Trophoblast cell (in vitro differentiated cells and primary cell): ENCODE measurements around the gene MYPN.

Source experiments
- DNase-seq, 2 donors: peaks; one replicate each; pipeline ENCODE4 v3.0.0-alpha.2; 2016
- H2AFZ ChIP-seq: 2 replicates; pipeline ENCODE4 v1.6.1; 2013; ENCODE audit warnings: low read length, moderate library complexity, mild to moderate bottlenecking; ENCODE audit not compliant: insufficient read depth, poor library complexity
- H2AK5ac ChIP-seq: 2 replicates; pipeline ENCODE4 v1.6.1; 2013; ENCODE audit warnings: mild to moderate bottlenecking, low read length
- H2BK120ac ChIP-seq: 2 replicates; pipeline ENCODE4 v1.6.1; 2013; ENCODE audit warnings: low read length, mild to moderate bottlenecking, moderate library complexity; ENCODE audit not compliant: insufficient read depth, poor library complexity
- H2BK12ac ChIP-seq: 2 replicates; pipeline ENCODE4 v1.6.1; 2013; ENCODE audit warnings: mild to moderate bottlenecking, low read length, moderate library complexity
- H2BK5ac ChIP-seq: 2 replicates; pipeline ENCODE4 v1.6.1; 2013; ENCODE audit warnings: low read length, low read depth, moderate library complexity, mild to moderate bottlenecking; ENCODE audit not compliant: poor library complexity
- H3K14ac ChIP-seq: 2 replicates; pipeline ENCODE4 v1.6.1; 2013; ENCODE audit warnings: mild to moderate bottlenecking, low read length
- H3K18ac ChIP-seq: 2 replicates; pipeline ENCODE4 v1.6.1; 2013; ENCODE audit warnings: mild to moderate bottlenecking, low read length
- H3K23ac ChIP-seq: 2 replicates; pipeline ENCODE4 v1.6.1; 2013; ENCODE audit warnings: low read length
- H3K27ac ChIP-seq: 2 replicates; pipeline ENCODE4 v1.5.1; 2013; ENCODE audit warnings: low read depth, mild to moderate bottlenecking, inconsistent platforms, low read length, moderate library complexity
- H3K27me3 ChIP-seq: 2 replicates; pipeline ENCODE4 v1.6.1; 2013; ENCODE audit warnings: inconsistent platforms, mild to moderate bottlenecking, low read length, moderate library complexity; ENCODE audit not compliant: insufficient read depth
- H3K36me3 ChIP-seq, 2 experiments: 1 replicate in 1 of 2; 2 replicates in 1 of 2; pipeline ENCODE4 v1.6.1; 2013; ENCODE audit warnings: low read length in 2 of 2, mild to moderate bottlenecking in 2 of 2, moderate library complexity in 1 of 2; ENCODE audit not compliant: insufficient read depth in 2 of 2, control insufficient read depth in 1 of 2
- H3K4ac ChIP-seq: 2 replicates; pipeline ENCODE4 v1.6.1; 2013; ENCODE audit warnings: low read depth, mild to moderate bottlenecking, low read length, moderate library complexity
- H3K4me1 ChIP-seq, 2 experiments: 1 replicate in 1 of 2; 2 replicates in 1 of 2; pipeline ENCODE4 v1.6.1; 2013; ENCODE audit warnings: low read length in 2 of 2, mild to moderate bottlenecking in 2 of 2, moderate library complexity in 1 of 2; ENCODE audit not compliant: insufficient read depth in 2 of 2, control insufficient read depth in 1 of 2
- H3K4me2 ChIP-seq: 2 replicates; pipeline ENCODE4 v1.6.1; 2013; ENCODE audit warnings: inconsistent platforms, mild to moderate bottlenecking, low read length, moderate library complexity
- H3K4me3 ChIP-seq: 2 replicates; pipeline ENCODE4 v1.5.1; 2013; ENCODE audit warnings: mild to moderate bottlenecking, low read depth, low read length, inconsistent platforms
- H3K79me1 ChIP-seq: one replicate; pipeline ENCODE4 v1.6.1; 2013; ENCODE audit warnings: low read length
- H3K79me2 ChIP-seq: 2 replicates; pipeline ENCODE4 v1.6.1; 2013; ENCODE audit warnings: low read length, mild to moderate bottlenecking; ENCODE audit not compliant: control insufficient read depth, insufficient read depth, poor library complexity
- H3K9ac ChIP-seq: 2 replicates; pipeline ENCODE4 v1.6.1; 2013; ENCODE audit warnings: mild to moderate bottlenecking, low read length
- H3K9me3 ChIP-seq: 2 replicates; pipeline ENCODE4 v1.6.1; 2013; ENCODE audit warnings: low read depth, mild to moderate bottlenecking, control low read depth, inconsistent platforms, low read length; ENCODE audit not compliant: insufficient read depth
- H4K12ac ChIP-seq: 2 replicates; pipeline ENCODE4 v1.6.1; 2013; ENCODE audit warnings: low read depth, mild to moderate bottlenecking, low read length, moderate library complexity
- H4K8ac ChIP-seq: 2 replicates; pipeline ENCODE4 v1.6.1; 2013; ENCODE audit warnings: low read depth, mild to moderate bottlenecking, low read length, moderate library complexity
- H4K91ac ChIP-seq: one replicate; pipeline ENCODE4 v1.6.1; 2013; ENCODE audit warnings: low read depth, mild to moderate bottlenecking, low read length, moderate library complexity
- WGBS: extraction: QIAGEN DNeasy Blood & Tissue Kit; methylation state at CpG from one replicate; pipeline ENCODE4 v1.1.7; 2013; ENCODE audit warnings: missing lambda C conversion rate; ENCODE audit not compliant: insufficient read length, insufficient coverage; ENCODE audit errors: extremely low coverage; 5-methylcytosine and 5-hydroxymethylcytosine counted together

MYPN gene

DNA sequence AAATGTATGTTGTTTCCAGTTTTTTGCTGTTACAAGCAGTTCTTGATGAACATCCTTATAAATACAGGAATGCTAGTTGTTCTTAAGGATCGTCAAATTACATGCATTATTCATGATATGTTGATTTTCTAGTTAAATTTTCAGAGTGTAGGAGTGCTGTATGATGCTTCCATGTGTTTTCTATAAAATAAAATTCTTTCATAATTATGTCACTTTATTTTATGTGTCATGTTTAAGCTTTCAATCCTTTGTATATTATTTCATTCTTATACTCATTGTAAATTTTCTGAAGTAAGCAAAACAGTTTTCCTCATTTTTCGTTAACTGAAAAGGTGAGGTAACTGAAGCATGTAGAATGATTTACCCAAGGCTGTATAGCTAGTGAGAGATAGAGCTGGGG, 16.8 kb upstream of the MYPN start:
- Histone ChIP-seq H2BK120ac (no peak overlapping the region), H3K79me2 (no peaks in the 10 kb centered on the region), H4K12ac (no peak overlapping the region), H4K91ac (peak overlapping the region; percentile 55), H3K9ac (no peak overlapping the region), H3K36me3 (no peaks in the 10 kb centered on the region), H3K27ac (no peak overlapping the region), H4K8ac (no peak overlapping the region), H3K9me3 (no peaks in the 10 kb centered on the region), H3K23ac (no peak overlapping the region), H3K79me1 (peaks cover 4% of the 10 kb centered on the region), H3K4ac (no peak overlapping the region), H3K14ac (no peak overlapping the region), H3K4me2 (no peak overlapping the region), H2AFZ (no peak overlapping the region), H2BK12ac (no peak overlapping the region), H3K18ac (no peak overlapping the region), H2AK5ac (no peak overlapping the region), H3K27me3 (no peaks in the 10 kb centered on the region), H2BK5ac (no peak overlapping the region), H3K4me1 (peaks cover 0 to 9% of the 10 kb centered on the region in 2 experiments), H3K4me3 (no peak overlapping the region)
- WGBS: no CpG with 5 or more reads among the region's 2 CpGs
- DNase-seq: no peak

- Histone ChIP-seq H3K14ac (no peak overlapping the region), H3K79me1 (peaks cover 4% of the 10 kb centered on the region), H2AK5ac (no peak overlapping the region), H4K91ac (no peak overlapping the region), H3K4me2 (no peak overlapping the region), H4K8ac (no peak overlapping the region), H4K12ac (no peak overlapping the region), H3K4me3 (no peak overlapping the region), H3K23ac (no peak overlapping the region), H3K4me1 (peaks cover 0 to 9% of the 10 kb centered on the region in 2 experiments), H3K18ac (no peak overlapping the region), H3K9me3 (no peaks in the 10 kb centered on the region), H3K9ac (no peak overlapping the region), H3K4ac (no peak overlapping the region), H3K27ac (no peak overlapping the region), H3K27me3 (no peaks in the 10 kb centered on the region), H2AFZ (no peak overlapping the region), H3K36me3 (no peaks in the 10 kb centered on the region), H2BK5ac (no peak overlapping the region), H3K79me2 (no peaks in the 10 kb centered on the region), H2BK120ac (no peak overlapping the region), H2BK12ac (peak overlapping the region; percentile 24)
- no CpG with 5 or more reads among the region's 2 CpGs for WGBS
- DNase-seq: peak; percentile 18 to 60
Measured at GRCh38 chr10:68095153-68095552, 14.1 kb upstream of the MYPN start.

GRCh38 chr10:68096913-68097516, 12.3 kb upstream of the MYPN start:
- Histone ChIP-seq H3K27me3 (no peaks in the 10 kb centered on the region), H3K27ac (no peak overlapping the region), H3K9me3 (no peaks in the 10 kb centered on the region), H3K4me3 (no peak overlapping the region), H2BK120ac (no peak overlapping the region), H3K4me2 (no peak overlapping the region), H3K4me1 (peaks cover 0 to 9% of the 10 kb centered on the region in 2 experiments), H3K79me2 (no peaks in the 10 kb centered on the region), H3K4ac (no peak overlapping the region), H2AK5ac (no peak overlapping the region), H2BK5ac (no peak overlapping the region), H4K12ac (no peak overlapping the region), H3K18ac (no peak overlapping the region), H2BK12ac (no peak overlapping the region), H3K9ac (no peak overlapping the region), H3K36me3 (no peaks in the 10 kb centered on the region), H3K79me1 (peaks cover 4% of the 10 kb centered on the region), H3K23ac (no peak overlapping the region), H3K14ac (no peak overlapping the region), H2AFZ (no peak overlapping the region), H4K91ac (no peak overlapping the region), H4K8ac (no peak overlapping the region)
- peak; percentile 75 to 78 for DNase-seq
- WGBS: no CpG with 5 or more reads among the region's 4 CpGs

GRCh38 chr10:68099736-68100135, 9.6 kb upstream of the MYPN start:
- H3K14ac ChIP-seq: no peak overlapping the region

More at GRCh38 chr10:68099736-68100135, 9.6 kb upstream of the MYPN start:
- WGBS: no CpG with 5 or more reads among the region's 3 CpGs
- no peak overlapping the region for H3K27ac ChIP-seq
- no peaks in the 10 kb centered on the region for H3K9me3 ChIP-seq
- DNase-seq: peak; percentile 4 to 30
- no peak overlapping the region for H3K4ac ChIP-seq
- H3K36me3 ChIP-seq: no peaks in the 10 kb centered on the region
- H2AK5ac ChIP-seq: no peak overlapping the region
- H4K8ac ChIP-seq: no peak overlapping the region
- no peak overlapping the region for H3K9ac ChIP-seq
- H3K4me1 ChIP-seq: peaks cover 0 to 6% of the 10 kb centered on the region in 2 experiments
- H2BK5ac ChIP-seq: no peak overlapping the region
- H3K4me3 ChIP-seq: no peak overlapping the region
- H2BK120ac ChIP-seq: no peak overlapping the region
- H3K79me2 ChIP-seq: no peaks in the 10 kb centered on the region
- no peak overlapping the region for H4K91ac ChIP-seq
- no peak overlapping the region for H4K12ac ChIP-seq
- H2BK12ac ChIP-seq: no peak overlapping the region
- H3K79me1 ChIP-seq: peaks cover under 1% of the 10 kb centered on the region
- H3K23ac ChIP-seq: no peak overlapping the region
- H3K4me2 ChIP-seq: no peak overlapping the region
- no peaks in the 10 kb centered on the region for H3K27me3 ChIP-seq
- H3K18ac ChIP-seq: no peak overlapping the region
- H2AFZ ChIP-seq: no peak overlapping the region
